ENCODE measurements around the gene CELF3. TPM values are rescaled to one million over a fixed set of nuclear protein-coding genes. Genes with fewer than 3 reads are reported as not detected.
A peak's percentile ranks its signal among the peaks of the same experiment; 100 is the strongest.

The CELF3 gene
- total and polyA plus RNA-seq, 9 of the 15 experiments (the other 6 are each of a cell fraction or from before 2014, with no cell fraction given), result not detected

GRCh38 chr1:151715726-151716404 is 738 bp downstream of the CELF3 start:
- WGBS (ENCODE audit: insufficient coverage, low coverage, missing lambda C conversion rate), result 5% methylated on average over 17 of the region's 17 CpGs
- intact Hi-C loops (cut with micrococcal nuclease), result no loop called here
- CTCF ChIA-PET (ENCODE audit: low intra/inter-chr PET ratio), result interaction anchor here (0.5 kb wide), 1 partner anchor 20 kb away, joined by 3 read pairs; no protein-coding TSS in a partner anchor
- no TSS peak for BruUV-seq (replicated peaks)
- DNase-seq (ENCODE audit: extremely low read depth in 1 of 4, low spot score in 3 of 4), result peak; percentile 17 to 56 (median 34)
- no peaks in the 10 kb centered on the region for H3K36me3 ChIP-seq (ENCODE audit: control insufficient read depth, insufficient read depth, low read length)
- no peak for ATAC-seq
- H3K9me1 ChIP-seq (ENCODE audit: control insufficient read depth, insufficient read depth, low read length), result no peaks in the 10 kb centered on the region
- POLR2A ChIA-PET, result interaction anchor here (0.7 to 1.7 kb wide), 3 partner anchors 13 to 434 kb away, joined by 4 to 7 read pairs (median 5); no protein-coding TSS in a partner anchor
- peaks cover 6 to 54% of the 10 kb centered on the region in 2 experiments; a peak in 2 of 5 replicates for H3K27me3 ChIP-seq (ENCODE audit: control insufficient read depth in 2 of 2, insufficient read depth in 2 of 2, low read length in 2 of 2)
- no peak overlapping the region for H2AFZ ChIP-seq (ENCODE audit: low read depth, low read length)
- H3K4me2 ChIP-seq (ENCODE audit: insufficient read depth, low read length), result no peak overlapping the region
- H3K9ac ChIP-seq (ENCODE audit: insufficient read depth in 1 of 2, low read depth in 2 of 2, low read length in 2 of 2), result no peak overlapping the region
- H3K4me1 ChIP-seq (replicated peaks in 1 of 2; ENCODE audit: control insufficient read depth in 2 of 2, insufficient read depth in 2 of 2, low read length in 2 of 2), result peaks cover 13 to 17% of the 10 kb centered on the region in 2 experiments; a peak in 4 of 5 replicates
- no peak overlapping the region for H3K27ac ChIP-seq (ENCODE audit: extremely low read depth, low read depth, low read length)
- no peak for FAIRE-seq
- H3K9me3 ChIP-seq (replicated peaks; ENCODE audit: control insufficient read depth, insufficient read depth, low read depth, low read length), result no peaks in the 10 kb centered on the region
- no peak overlapping the region for H3K4me3 ChIP-seq
- in situ Hi-C loops (cut with MboI), result no loop called here
- no peaks in the 10 kb centered on the region for H3K79me2 ChIP-seq (ENCODE audit: control insufficient read depth, insufficient read depth, low read length)
- TF ChIP-seq, protein P1, sequence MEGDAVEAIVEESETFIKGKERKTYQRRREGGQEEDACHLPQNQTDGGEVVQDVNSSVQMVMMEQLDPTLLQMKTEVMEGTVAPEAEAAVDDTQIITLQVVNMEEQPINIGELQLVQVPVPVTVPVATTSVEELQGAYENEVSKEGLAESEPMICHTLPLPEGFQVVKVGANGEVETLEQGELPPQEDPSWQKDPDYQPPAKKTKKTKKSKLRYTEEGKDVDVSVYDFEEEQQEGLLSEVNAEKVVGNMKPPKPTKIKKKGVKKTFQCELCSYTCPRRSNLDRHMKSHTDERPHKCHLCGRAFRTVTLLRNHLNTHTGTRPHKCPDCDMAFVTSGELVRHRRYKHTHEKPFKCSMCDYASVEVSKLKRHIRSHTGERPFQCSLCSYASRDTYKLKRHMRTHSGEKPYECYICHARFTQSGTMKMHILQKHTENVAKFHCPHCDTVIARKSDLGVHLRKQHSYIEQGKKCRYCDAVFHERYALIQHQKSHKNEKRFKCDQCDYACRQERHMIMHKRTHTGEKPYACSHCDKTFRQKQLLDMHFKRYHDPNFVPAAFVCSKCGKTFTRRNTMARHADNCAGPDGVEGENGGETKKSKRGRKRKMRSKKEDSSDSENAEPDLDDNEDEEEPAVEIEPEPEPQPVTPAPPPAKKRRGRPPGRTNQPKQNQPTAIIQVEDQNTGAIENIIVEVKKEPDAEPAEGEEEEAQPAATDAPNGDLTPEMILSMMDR (IDR thresholded peaks at IDR 0.05 in 2 of 3, conservative IDR thresholded peaks at IDR 0.05 in 1 of 3; ENCODE audit: insufficient read depth in 2 of 3, low read depth in 1 of 3, low read length in 3 of 3), result 0 out of 6 replicates have a peak, but pooled peaks of 2 of the 3 experiments have one; percentile 3 to 20
- TF ChIP-seq FOXM1 (IDR thresholded peaks at IDR 0.05; ENCODE audit: low read depth) (no peak), FOXM1 (CRISPR knock-in tag; IDR thresholded peaks at IDR 0.05; ENCODE audit: low read depth) (no peak), NFIC (IDR thresholded peaks at IDR 0.05) (peak; percentile 58), MIER1 (IDR thresholded peaks at IDR 0.05; ENCODE audit: low read depth) (no peak), ZNF3 (CRISPR knock-in tag; IDR thresholded peaks at IDR 0.05) (no peak), MAZ (CRISPR knock-in tag; conservative IDR thresholded peaks at IDR 0.05 in 1 of 2, IDR thresholded peaks at IDR 0.05 in 1 of 2) (no peak), ZNF57 (CRISPR knock-in tag; IDR thresholded peaks at IDR 0.05) (no peak), DPF2 (IDR thresholded peaks at IDR 0.05) (no peak), ATF7 (IDR thresholded peaks at IDR 0.05) (0 out of 2 replicates have a peak, but pooled peaks have one; percentile 0), ZNF239 (CRISPR knock-in tag; IDR thresholded peaks at IDR 0.05) (no peak), POLR2AphosphoS2 (IDR thresholded peaks at IDR 0.05; ENCODE audit: low read length) (no peak)
- peaks cover 26% of the 10 kb centered on the region for H4K20me1 ChIP-seq (replicated peaks; ENCODE audit: control insufficient read depth, insufficient read depth, low read length)
